GM18519 (cell line): Measurements from ENCODE around the gene RHBDL1.

Experiments used
- ATAC-seq: cut with Tn5 transposase; IDR thresholded peaks from one replicate; pipeline ENCODE4 v1.9.1; 2021; ENCODE audit warnings: mild to moderate bottlenecking, moderate library complexity; ENCODE audit not compliant: unreplicated experiment, low FRiP score

The RHBDL1 gene

DNA sequence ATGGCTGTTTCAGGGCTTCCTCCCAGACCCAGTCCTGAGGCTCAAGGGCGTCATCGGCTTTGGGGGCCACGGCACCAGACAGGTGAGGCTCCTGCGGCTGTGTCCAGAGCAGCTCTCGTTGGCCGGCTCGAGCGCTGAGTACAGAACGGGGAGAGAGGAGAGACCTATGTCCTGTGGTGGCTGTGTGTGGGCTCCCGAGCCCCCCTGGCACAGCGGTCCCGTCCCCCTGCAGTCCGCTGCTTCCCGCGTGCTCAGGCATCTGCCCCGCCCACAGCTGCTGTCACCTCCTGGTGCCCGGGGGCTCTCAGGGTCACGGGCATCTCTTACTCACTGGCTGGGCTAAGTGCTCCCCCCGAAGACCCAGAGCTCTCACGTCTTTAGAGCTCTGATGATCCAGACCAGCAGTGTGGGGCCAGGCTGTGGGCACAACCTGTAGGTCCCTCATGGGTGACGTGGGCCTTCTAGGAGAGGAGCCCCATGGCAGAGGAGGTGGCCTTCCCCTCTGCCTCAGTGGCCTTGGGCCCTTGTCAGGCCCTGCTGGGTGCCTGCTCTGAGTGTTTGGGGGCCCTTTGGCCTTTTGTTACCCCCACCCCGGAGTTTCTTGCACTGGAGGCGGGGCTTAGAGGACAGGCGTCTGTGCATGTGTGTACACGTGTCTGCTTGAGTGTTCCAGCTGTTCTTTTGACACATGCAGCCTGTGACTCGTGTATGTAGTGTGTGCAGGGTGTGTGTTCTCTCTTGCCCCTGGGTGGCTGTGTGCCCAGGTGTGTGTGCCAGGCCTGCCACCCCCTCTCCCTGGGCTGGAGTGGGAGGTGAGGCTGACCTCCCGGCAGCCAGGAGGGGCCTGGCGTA, 22.8 kb upstream of the RHBDL1 start:
- ATAC-seq, result no peak

- no peak for ATAC-seq
Observed at GRCh38 chr16:654034-654433, 21.4 kb upstream of the RHBDL1 start.

DNA sequence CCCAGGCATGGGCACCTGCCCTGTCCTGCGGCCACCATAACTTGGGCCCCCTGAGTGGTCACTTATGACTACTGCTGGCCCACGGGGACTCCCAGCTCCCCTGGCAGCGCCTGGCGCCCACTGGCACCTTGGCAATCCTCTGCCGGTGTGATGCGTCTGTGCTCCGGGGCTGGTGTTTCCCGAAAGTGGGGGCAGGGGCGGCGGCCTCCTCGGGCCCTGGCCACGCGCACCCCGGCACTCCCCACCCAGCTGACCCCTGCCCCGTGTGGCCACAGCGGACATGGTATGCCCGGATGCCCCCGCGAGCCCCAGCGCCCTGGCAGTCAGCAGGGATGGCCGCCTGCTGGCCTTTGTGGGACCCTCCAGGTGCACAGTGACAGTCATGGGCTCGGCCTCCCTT, 18.0 kb upstream of the RHBDL1 start:
- no peak for ATAC-seq

- no peak for ATAC-seq
Observed at GRCh38 chr16:658679-659571, 16.5 kb upstream of the RHBDL1 start.

DNA sequence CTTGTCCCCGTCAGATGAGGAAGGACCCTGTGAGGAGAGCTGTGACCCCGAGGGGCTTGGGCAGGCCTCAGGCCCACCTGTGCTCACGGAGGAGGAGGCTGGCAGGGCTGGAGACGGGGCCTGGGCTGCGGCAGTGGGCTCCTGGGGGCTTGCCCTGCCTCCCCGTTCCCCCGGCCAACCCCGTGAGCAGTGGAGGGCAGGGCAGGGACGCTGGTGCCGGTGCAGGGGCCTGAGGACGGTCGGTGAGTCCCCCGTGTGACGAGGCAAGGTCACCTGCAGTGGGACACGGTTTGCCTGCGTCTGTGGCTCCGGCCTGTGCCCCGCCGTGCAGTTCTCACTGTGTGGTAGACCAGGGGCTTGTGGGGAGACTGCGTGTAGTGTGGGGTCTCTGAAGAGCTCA, 15.9 kb upstream of the RHBDL1 start:
- no peak for ATAC-seq

DNA sequence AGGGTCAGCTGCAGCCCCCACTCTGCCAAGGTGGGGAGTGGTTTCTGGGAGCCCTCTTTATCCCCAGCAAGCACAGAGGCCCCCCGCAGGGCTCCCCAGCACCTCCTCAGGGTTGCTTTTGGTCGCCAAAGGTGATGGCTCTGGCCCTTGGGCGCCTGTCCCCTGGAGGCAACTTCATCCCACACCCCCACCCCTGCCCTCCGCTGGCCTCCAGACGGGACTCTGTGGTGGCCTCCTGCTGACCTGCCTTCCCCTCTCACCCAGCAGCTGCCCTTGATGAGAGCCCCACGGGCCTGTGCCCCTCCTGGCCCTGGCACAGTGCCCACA, 15.4 kb upstream of the RHBDL1 start:
- no peak for ATAC-seq

DNA sequence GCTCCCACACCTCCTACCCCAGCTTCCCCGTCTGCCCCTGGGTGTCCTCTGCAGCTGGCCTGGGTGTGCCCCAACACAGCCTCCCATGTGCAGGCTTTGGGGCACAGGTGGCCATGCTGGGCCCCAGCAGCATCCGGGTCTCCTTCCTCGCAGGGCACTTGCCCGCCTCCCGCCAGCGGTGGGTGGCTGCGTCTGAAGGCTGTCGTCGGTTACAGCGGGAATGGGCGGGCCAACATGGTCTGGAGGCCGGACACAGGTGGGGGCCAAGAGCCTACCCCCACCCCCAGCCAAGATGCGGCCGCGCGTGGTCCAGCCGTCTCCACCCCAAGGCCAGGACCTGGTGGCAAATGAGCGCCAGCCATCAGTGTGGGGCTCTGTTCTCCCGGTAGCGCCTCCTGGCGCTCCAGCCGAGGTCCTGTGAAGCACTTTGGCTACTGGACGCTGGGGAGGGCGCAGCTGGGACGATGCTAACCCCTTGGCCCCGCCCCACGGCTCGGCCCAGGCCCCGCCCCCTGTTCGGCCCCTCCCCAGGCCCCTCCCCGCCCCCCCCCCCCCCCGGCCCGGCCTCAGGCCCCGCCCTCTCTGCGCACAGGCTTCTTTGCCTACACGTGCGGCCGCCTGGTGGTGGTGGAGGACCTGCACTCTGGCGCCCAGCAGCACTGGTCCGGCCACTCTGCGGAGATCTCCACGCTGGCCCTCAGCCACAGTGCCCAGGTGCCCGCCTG, 14.8 kb upstream of the RHBDL1 start:
- no peak for ATAC-seq

DNA sequence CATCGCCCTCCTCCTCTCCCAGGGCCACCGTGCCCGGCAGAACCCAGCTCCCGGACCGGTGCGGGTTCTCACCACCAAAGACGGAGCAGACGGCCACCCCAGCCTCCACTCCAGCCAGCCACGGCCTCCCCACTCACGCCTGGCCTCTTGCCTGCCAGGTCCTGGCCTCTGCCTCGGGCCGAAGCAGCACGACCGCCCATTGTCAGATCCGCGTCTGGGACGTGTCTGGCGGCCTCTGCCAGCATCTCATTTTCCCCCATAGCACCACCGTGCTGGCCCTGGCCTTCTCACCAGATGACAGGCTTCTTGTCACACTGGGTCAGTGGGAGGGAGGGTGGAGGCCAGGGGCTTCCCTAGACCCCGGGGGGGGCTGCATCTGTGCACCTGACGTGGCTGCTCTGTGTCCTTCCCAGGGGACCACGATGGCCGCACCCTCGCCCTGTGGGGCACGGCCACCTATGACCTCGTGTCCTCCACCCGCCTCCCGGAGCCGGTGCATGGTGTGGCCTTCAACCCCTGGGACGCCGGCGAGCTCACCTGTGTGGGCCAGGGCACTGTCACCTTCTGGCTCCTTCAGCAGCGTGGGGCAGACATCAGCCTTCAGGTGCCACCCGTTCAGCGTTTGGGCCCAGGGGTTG, 14.2 kb upstream of the RHBDL1 start:
- ATAC-seq, result no peak

DNA sequence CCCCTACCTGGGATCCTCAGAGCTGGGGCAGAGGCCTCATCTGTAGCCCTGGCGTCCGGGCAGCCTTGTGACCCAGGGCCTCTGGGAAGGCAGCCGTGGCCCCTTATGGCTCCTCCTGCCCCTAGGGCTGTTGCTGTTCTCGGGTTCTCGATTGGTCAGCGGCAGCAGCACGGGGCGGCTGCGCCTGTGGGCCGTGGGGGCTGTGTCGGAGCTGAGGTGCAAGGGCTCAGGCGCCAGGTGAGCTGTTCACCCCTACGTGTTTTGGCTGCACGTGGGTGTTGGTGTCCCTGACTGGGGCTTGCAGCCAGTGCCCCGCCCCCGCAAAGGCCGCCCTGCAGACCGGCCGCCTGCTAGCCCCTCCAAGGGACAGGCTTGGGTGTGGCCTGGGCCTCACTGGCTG, 13.4 kb upstream of the RHBDL1 start:
- no peak for ATAC-seq

- no peak for ATAC-seq
Observed at GRCh38 chr16:662597-662996, 12.9 kb upstream of the RHBDL1 start.

DNA sequence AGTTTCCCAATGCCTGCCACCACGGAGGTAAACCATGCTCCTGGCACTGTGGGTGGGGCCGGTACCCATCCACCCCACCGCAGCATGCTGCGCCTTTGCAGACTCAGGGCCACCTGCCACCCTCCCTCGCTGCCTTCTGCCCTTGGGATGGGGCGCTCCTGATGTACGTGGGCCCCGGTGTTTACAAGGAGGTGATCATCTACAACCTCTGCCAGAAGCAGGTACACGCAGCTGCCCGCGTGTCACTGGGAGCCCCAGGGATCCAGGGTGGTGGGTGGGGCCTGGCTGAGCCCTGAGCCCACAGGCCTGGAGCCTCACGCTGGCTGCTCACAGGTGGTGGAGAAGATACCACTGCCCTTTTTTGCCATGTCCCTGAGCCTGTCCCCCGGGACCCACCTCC, 8.9 kb upstream of the RHBDL1 start:
- no peak for ATAC-seq

- no peak for ATAC-seq
Observed at GRCh38 chr16:667113-667779, 8.2 kb upstream of the RHBDL1 start.

DNA sequence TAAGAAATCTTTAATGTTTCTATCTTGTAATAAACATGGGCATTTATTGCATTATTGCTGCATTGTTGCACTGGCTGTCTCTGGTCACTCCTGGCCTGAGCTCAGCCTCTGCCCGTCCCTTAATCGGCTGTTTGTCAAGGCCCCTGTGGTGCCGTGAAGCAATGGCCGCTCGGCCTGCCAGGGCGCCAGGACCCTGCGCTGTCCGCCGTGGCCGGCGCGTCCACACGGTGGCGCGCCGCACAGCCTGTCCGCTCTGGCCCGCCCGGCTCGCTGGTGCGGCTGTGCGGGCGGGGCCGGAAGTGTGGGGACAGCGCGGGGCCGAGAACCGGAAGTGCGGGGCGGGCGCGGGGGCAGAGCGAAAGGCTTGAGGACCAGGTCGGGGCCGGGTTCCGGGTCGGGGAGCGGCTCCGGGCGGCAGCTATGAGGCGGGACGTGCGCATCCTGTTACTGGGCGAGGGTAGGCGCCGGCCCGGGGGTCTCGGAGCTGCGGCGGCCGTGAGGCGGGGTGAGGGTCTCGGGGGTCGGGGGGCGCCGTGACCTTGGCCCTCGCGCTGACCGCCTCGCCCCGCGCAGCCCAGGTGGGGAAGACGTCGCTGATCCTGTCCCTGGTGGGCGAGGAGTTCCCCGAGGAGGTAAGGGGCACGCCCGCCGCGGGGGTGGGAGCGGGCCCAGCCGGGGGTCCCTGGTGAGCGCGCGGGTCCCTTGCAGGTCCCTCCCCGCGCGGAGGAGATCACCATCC, 7.5 kb upstream of the RHBDL1 start, which contains the start of gene RHOT2:
Gene RHOT2 (plus strand): TSS at position 353 of the 739 bp plus-strand sequence. CDS start 68 bp downstream, at position 421.
- ATAC-seq, result peak; percentile 68

DNA sequence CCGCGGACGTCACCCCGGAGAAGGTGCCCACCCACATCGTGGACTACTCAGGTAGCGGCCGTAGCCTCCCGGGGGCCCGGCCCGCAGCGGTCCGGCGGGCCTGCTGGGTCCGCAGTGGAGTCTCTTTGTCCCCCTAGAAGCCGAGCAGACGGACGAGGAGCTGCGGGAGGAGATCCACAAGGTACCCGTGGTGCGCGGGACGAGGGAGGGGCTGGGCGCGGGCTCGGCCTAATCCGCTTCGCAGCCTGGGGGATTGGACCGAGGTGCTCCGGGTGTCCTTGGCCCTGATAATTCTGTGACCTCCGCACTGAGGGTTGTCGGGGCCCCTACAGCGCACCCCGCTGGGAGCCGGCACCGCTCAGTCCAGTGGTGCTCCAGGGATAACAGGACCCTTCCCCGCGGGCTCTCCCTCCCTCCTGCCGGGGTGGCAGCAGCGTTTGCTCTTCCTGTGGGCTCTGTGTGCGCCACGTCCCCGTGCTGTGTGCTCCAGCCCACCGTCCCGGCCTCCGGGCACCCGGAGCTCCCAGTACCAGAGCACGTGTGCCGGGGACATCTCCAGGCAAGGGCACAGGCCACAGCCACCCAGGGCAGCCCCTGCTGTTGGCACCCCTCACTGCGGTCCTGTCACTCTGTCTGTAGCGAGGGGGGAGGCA, 6.8 kb upstream of the RHBDL1 start:
- no peak for ATAC-seq

- ATAC-seq, result no peak
Observed at GRCh38 chr16:669666-670065, 5.8 kb upstream of the RHBDL1 start.

GRCh38 chr16:670485-671352, 4.8 kb upstream of the RHBDL1 start:
- no peak for ATAC-seq

GRCh38 chr16:671353-672131, 3.9 kb upstream of the RHBDL1 start:
- no peak for ATAC-seq
